Stimulated activated CD8-positive, alpha-beta memory T cell treated with anti-CD3 and anti-CD28 coated beads, Interleukin-4, amount 100 ng/mL, for 4 hours (primary cell): ENCODE results near the gene SLC25A45.

ENCODE experiments used
- DNase-seq, 2 donors: peaks; one replicate each; pipeline ENCODE4 v3.0.0-alpha.2; 2020; ENCODE audit warnings: low read depth in 2 of 2, low spot score in 1 of 2

Gene SLC25A45

DNA sequence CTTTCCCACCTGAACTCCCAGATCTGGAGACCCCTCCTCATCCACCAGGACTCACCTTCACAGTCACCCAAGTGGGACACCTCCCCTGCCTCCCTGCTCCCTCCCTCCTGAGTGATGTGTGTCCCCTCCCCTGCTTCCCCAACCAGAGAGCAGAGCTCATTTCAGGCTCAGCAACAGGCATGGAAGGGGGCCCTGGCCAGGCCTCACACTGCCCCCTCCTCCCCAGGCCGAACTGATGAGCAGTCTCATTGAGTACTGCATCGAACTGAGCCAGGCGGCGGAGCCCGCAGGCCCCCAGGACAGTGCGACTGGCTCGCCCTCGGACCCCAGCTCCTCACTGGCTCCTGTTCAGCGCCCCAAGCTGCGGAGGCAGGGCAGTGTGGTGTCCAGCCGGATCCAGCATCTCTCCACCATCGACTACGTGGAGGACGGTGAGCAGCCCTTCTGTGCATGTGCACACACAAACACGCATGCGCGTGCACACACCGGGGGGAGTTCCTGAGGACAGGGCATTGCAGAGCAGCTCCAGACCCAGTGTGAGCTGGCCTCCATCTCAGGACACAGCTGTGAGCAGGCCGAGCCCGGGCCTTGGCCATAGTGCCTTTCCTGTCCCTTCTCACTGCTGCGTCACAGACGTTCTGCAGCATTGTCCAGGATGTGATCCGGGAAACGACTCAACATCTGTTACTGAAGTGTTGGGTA, 22.3 kb upstream of the SLC25A45 start:
- no peak for DNase-seq

DNA sequence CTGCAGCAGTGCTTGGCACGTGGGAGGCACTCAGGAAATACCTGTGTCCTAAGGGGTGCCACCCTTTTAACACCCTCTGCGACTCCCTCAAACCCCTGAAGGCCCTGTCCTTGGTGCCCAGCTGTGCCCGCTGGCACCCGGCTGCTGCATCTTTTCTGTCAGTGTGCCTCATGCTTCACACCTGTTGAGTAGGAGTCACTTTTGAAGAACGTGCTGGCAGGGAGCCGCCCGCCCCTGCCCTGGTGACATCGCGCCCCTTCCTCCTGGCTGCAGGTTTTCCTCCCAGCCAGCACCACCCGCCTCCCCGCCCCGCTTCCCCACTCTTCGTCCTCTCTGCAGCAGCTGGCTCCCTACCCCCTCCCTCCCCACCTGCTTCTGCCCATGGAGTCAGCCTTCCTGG, 21.8 kb upstream of the SLC25A45 start:
- DNase-seq, result no peak

DNA sequence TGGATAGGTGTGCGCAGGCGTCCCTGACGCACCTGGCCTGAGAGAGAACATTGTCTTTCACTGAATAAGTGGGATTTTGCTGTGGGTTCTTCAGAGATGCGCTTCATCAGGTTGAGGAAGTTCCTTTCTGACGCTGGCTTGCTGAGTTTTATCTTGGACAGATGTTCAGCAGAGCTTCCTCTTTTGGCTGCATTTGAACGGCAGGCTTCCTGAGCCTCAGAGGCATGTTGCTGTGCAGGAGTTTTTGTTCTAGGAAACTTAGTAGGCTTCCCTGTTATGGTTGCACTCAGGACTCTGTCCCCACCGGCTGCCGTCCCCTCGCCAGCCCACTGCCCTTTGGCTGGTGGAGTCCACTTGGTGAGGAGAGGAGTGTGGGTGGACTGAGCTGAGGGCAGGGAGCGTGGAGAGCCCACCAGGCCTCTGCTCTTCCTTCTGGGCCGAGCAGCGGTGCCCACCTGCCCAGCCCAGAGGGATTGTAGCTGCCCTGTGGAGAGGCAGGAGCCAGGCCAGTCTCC, 21.2 kb upstream of the SLC25A45 start:
- no peak for DNase-seq

DNA sequence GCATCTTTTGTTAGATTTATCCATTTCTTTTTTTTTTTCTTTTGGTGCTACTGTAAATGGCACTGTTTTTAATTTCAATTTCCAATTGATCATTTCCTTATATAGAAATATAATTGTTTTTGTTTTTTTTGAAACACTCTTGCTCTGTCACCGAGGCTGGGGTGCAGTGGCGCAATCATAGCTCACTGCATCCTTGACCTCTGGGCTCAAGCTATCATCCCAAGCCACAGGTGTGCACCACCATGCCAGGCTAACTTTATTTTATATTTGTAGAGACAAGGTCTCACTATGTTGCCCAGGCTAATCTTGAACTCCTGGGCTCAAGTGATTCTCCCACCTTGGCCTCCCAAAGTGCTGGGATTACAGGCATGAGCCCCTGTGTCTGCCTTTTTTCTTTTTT, 20.3 kb upstream of the SLC25A45 start:
- no peak for DNase-seq

DNA sequence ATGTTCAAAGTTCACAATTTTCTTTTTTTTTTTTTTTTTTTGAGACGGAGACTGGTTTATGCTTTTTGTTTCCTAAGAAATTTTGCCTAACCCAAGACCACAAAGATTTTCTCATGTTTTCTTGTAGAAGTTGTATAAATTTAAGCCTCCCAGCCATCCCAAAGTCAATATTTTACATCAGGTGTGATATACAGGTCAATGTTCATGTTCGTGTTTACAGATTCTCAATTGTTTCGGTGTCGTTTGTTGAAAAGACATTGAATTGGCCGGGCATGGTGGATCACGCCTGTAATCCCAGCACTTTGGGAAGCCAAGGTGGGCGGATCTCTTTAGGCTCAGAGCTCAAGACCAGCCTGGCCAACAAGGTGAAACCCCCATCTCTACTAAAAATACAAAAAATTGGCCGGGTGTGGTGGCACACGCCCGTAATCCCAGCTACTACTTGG, 19.4 kb upstream of the SLC25A45 start:
- no peak for DNase-seq

DNA sequence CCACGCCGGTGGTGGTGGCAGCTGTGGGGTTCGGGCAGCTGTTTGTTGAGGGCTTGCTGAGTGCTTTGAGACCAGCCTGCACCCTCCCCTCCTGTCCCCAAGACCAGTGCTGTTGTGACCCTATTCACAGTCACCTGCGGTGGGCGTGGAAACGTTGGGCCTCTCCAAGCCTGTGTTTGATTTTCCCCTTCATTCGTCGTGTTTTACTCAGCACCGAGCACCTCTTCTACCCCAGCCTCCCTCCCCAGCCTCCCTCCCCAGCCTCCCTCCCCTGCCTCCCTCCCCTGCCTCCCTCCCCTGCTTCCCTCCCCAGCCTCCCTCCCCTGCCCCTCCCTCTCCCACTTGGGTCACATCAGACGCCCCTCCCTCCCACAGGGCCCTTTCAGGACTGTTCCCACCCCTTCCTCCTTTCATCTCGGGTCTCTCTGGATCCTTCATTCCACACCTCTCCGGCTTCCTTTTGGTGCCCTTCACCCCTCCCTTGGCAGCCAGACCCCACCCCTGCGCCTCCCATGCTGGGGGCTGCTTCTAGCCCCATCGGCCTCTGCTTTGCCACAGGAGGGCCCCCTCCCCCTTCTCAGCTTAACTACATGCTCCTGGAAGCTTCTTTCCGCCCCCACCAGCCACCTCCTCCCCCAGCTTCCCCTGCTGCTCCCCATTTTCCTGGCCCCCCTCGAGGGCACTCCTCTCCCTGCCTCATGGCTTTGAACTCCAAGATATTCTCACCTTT, 18.8 kb upstream of the SLC25A45 start:
- DNase-seq, result no peak

DNA sequence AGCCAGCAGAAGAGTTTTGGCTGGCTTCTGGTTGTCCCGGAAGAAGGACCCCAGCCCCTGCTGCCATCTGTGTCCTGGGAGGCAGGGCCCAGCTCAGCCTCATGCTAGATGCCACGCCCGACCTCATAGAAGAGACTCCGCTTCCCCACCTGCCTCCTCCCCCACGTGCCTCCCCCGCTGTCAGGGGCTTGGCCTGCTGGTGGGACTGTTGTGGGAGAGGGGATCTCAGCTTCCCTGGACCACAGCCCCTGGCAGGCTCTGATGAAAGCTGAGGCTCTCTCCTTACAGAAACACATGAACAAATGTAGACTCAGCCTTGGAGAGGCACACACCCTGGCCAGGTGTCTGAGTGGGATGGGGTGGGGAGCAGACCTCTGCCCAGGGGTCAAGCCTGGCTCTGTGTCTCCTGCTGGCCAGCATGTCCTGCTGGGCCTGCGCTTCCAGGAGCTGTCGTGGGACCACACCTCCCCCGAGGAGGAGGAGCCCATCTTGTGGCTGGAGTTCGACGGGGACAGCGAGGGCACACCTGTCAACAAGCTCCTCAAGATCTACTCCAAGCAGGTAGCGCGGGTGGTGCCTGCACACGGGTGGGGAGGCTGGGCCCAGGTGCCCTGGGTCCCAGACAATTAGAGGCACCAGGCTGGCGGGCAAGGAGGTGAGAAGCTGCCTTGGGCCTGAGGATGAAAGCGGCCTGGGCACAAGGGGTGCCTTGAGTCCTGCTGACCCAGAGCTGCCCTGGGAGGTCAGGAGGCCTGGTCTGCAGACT, 18.0 kb upstream of the SLC25A45 start:
- DNase-seq, result no peak

DNA sequence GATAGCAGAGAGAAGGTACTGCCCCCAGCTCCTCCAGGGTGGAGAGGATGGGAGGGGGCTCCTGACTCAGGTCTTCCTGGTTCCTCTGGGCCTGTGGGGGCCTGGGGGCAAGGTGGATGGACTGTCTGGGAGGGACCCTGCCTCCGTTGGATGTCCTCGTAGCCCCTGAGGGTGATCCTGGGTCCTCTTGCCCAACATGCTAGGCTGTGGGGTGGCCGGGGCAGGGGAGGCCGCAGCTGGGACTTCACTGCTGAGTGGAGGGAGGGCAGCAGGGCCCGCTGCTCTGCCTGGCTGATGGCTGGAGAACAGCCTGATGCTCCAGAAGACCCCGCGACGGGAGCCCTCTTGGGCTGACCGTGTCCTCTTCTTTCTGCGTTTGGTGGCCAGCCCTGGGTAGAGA, 17.4 kb upstream of the SLC25A45 start:
- no peak for DNase-seq

DNA sequence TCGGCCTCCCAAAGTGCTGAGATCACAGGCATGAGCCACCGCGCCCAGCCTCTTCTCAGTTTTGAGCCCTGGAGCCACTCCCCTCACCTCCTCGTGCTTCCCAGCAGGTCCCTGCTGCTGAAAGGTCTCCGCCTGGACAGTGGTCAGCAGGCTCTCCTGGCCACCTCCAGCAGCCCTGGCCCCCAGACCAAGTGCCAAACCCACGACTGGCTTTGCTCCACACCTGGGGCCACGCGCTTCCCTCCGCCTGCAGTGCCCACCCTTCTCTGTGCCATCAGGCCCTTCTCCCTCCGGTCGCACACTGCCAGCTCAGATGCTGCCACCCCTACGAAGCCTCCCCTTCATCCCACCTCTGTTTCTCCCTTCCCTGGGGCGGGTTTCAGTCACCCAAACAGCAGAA, 16.8 kb upstream of the SLC25A45 start:
- no peak for DNase-seq

DNA sequence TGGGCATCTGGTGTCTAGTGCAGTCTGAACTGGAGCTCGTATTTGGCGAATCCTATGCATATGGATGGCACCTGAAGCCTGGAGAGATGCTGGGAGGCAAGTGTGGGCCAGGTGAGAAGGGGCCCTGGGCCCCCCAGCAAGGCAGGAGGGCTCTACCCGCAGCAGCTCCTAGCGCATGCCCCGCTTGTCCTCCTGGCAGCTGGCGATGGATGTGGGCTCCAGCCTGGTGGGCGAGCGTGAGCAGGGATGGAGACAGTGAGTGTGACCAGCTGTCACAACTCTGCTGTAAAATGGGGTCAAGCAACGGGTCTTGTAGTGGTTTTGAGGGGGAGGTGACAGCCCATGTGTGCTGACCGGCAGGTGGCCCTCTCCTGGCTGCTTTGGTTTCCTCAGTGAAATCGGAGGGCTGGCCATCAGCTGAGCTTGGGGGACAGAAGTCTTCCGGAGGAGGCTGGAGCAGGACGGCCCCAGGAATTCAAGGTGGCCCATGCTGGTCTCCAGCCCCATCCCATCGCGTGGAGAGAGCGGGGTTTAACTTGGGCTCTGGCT, 16.0 kb upstream of the SLC25A45 start:
- no peak for DNase-seq

DNA sequence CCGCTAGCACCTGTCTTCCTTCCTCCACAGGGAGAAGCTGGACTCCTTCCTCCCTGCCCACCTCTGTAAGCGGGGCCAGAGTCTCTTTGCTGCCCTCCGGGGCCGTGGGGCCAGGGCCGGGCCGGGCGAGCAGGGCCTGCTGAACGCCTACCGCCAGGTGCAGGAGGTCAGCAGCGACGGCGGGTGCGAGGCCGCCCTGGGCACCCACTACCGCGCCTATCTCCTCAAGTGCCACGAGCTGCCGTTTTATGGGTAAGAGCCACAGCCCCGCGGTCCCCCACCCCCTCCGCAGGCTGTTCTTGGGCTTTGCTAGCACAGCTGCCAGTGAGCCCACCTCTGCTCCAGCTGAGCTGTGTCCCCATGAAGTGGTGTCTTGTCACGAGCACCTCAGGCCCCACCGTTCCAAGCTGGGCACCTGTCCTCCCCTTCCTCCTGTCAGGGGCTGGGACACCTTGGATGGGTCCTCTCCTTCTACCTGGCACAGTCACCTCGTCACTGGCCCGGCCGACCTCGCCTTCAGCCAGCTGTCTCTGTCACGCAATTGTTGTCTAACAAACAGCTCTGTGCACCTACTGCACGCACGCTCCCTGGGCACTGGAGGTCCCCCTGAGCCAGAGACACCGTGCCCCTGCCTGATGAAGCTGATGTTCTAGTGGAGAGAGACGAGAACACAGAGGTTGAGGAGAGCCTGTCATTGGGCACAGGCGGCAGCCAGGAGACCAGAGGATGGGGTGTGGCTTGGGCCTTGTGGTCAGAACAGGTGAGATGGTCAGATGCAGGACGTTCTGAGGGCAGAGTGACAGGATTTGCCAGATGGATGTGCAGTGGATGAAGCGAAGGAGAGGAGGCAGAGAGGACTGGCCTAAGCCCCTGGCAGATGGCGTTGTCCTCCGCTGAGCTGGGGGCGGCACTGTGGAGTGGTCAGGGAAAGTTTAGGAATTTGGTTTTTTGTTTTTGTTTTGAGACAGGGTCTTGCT, 14.6 kb upstream of the SLC25A45 start:
- no peak for DNase-seq

DNA sequence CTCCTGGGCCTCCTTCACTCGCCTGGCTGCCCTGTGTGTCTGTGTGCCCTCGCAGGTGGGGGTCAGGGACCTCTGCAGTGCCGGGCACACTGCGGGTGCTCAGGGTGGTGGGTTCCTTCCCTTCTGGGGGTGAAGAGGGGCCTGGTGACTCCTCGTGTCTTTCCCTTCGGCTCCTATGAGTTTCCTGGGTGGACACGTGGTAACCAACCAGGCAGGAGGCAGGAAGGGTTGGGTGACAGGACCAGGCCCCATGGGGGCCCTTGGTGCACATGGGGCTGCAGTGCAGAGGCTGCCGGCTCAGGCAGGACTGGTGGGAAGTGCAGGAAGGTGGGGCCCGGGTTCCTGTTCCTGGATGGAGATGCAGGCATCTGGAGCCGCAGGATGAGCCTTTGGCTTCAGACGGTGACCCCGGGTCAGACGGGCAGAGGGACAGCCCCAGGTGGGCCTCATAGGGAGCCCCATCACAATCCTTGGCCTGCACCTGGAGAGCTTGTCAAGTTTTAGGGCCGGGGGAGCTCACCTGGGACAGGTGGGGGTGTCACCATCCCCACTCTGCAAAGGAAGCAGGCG, 13.6 kb upstream of the SLC25A45 start:
- DNase-seq, result no peak

DNA sequence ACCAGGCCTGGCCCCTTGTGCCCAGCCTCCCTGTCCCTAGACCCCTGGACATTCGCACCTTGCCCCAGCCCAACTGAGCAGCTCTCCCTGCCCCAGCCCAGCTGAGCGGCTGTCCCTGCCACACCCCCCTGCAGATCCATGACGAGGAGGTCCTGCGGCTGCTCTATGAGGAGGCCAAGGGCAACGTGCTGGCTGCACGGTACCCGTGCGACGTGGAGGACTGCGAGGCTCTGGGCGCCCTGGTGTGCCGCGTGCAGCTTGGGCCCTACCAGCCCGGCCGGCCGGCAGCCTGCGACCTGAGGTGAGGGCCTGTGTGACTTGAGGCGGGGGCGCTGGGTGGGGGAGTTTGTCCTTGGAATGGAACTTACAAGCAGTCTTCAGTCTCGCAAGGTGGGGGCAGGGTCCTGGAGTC, 11.7 kb upstream of the SLC25A45 start:
- DNase-seq, result no peak

DNA sequence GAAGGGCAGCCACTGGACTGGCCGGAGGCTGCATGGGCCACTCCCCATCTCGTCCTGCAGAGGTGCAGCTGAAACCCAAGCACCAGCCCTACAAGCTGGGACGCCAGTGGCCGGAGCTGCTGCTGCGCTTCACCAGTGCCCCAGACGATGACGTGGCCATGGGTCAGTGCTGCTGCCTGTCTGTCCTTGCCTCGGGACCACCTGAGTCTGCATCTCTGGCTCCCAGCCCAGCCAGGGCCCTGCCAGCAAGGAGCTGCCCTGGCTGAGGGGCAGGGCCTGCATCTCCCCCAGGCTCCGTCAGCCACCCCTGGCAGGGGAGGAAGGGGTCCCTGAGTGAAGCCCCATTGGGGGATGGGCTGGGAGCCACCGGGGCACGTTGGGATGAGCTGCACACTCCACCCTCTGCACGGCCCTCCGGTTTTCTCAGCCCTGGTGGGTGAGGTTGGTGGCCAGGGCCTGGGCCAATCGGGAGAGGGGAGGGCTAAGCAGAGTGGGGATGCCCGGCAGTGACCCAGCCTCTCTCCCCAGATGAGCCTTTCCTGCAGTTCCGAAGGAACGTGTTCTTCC, 11.2 kb upstream of the SLC25A45 start:
- no peak for DNase-seq

DNA sequence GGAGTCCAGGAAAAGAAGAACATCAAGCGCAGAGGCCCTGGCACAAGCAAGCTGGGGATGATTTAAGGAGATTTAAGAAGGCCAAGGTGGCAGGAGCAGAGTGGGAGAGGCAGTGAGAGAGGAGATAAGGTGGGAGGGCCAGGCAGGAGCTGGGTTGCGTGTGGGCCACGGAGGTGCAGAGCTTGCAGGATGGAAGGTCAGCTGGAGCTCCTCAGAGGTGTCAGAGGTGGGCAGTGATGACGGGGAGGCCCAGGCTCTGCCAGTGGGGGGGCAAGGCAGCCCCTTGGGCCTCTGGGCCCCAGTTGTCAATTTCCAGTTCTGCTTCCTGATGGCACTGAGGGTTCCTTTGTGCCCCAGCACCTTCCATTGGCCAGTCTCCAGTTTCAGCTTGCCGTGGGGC, 10.5 kb upstream of the SLC25A45 start:
- no peak for DNase-seq

DNA sequence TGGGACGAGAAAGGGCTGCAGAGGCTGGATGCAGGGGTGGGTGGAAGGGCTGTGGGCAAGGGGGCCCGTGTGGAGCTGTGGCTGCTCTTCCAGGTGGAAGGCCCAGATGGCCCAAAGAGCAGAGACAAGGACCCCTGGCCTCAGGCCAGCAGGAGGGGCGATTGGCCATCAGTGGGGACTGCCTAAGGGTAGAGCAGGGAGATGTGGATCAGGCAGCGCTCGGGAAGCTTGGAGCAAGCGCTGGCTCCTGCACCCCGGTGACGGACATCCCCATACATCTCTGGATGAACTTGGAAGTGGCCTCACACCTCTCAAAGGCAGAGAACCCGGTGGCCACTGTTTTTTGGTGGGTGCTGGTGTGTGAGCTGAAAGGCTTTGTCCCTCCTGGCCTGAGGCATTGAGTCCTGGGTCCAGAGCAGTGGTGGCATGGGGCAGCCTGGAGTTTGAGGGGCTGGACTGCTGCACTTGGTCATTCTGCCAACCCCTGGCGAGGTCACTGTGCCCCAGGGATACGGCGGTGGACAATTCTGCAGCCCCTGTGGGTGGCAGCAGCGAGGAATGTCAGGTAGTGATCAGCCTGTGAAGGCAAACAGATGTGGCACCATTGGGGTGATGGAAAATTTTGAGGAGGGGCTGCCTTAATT, 9.9 kb upstream of the SLC25A45 start:
- DNase-seq, result no peak

DNA sequence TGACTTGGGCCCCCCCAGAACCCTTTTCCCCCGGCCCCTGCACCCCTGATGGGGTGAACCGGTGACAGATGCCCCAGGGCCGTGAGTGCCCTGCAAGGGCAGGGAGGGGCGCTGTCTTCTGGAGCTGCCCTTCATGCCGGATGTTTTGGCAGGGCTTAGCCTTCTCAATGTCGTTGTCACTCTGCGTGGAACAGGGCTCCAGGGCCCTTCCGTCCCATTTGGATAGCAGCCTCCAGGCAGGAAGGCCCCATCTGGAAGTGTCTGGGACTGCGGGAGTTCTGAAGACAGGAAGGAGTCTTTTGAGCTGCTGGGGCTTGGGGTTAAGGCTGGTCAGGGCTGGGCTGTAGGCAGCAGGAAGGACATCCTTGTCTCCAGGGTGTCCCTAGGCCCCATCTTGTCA, 8.6 kb upstream of the SLC25A45 start:
- DNase-seq, result no peak

DNA sequence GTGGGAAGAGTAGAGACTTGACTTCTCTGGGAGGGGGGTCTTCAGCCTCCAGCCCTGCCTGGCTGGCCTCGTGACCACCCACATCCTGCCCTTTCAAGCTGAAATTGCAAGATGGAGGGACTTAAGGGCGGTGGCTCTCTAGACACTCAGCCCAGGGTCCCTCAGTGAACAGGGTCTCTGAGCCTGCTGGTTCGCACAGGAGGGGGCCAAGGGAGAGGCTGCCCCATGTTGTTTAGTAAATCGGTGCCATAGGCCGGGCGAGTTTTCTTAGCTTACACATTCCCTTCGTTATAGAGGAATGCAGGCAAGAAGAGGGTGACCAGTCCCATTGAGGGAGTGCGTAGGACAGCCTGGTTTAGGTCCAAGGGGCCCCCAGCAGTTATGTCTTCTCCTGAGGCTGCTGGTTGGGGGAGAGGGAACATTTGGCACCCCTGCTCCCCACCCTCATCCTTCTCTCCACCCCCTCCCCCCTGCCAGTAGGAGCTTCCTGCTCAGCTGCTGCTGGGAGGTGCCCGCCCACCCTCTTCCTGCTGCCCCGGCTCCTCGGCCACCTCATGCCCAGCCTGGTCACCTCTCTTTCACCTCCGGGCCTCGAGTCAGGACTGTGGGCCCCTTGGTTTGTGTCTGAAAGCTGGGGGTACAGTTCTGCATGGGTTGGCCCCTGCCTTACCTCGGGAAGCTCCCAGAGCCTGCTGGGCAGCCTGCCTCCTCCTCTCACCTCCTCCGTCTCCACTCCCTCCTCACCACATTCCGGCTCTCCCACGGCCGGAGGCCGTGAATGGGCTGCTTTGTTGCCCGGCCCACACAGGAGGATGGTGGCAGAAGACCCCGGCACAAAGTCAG, 7.9 kb upstream of the SLC25A45 start:
- no peak for DNase-seq
